IPS-NIHi7 (cell line): ENCODE results near the gene NSUN3.

Experiments
- DNase-seq: peaks from one replicate; pipeline ENCODE4 v3.0.0; 2012; ENCODE audit warnings: mixed read lengths; ENCODE audit errors: extremely low spot score

The NSUN3 gene

DNA sequence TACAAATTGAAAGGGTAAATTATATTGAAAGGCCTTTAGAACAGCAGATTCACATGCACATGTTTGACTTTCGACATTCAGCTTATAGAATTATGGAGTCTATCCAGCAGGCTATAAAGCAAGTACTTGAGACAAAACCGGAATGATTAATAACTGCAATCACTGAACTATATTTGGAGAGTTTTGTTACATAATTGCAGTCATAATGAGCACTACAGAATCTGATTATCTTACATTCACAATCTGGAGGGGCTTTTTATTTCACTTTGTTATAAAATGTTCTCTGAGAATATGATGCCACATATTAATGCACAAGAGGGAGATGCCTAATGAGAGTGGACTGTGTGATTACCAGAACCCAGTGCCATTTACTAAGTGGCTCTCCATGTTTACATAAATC lies 64.3 kb downstream of the NSUN3 start:
- DNase-seq, result no peak

DNA sequence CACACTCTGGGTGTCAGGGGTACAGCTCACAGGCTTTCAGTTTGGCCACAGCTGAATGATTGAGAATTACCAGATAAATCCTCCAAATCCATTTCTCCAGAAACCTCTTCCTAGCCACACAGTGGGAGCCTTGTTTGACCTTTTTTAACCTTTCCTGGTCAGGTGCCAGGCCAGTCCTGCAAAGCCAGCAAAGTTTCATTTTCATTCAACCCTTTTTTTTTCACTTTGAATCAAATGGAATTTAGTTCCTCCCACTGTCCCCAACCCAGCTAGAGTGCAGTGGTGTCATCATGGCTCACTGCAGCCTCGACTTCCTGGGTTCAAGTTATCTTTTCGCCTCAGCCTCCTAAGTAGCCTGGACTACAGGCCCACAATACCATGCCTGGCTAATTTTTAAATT lies 67.8 kb downstream of the NSUN3 start:
- no peak for DNase-seq

DNA sequence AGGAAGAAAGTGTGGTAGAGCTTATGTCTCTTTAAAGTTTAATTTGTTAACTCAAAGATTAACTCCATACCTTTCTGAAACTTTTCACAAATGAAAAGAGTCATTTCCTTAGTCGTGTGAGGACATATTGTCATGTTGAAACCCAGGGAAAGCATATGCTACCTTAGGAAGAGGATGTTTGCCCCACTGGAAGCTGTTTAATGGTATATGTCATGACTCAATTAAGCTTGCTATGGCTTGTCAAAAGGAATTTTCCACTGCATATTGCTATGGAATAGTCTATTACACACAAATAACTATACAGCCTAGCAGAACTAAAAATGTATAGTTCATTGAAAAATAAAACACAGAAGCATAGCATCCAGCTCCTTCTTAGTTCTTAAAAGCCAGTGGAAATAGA lies 69.9 kb downstream of the NSUN3 start:
- no peak for DNase-seq

DNA sequence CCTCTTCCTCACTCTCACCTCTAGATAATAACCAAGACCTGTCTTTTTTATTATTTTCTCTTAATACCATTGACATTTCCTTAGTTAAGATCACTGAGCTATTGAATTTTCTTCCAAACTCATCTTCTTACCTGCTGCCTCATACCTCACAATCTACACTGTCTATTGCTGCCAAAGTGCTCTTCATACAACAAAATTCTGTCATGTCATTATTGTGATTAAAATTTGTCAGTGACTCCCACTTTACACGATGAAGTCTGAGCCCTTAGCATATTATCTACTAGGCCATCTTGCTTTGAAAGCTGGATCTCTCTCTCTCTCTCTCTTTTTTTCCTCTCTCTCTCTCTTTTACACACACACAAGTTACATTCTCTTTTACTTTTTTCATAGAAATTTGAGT lies 73.3 kb downstream of the NSUN3 start:
- no peak for DNase-seq

DNA sequence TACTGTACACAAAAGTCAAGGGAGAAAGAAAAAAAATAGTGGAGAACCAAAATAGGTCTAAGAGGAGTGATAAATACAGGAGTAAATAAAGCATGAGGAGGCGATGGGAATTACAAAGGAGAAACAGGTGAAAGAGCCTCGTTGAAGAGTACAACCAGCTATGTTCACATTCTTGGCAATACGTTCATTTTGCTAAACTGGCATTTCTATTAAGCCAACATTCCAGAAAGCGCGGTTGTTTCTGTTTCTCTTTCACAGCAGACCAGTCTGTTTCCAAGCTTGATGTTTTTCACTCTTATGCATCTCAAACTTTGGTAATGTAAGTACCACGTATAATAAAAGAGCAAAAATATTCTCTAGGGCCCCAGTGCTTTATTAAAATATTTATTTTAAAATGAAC lies 74.5 kb downstream of the NSUN3 start:
- DNase-seq, result no peak

DNA sequence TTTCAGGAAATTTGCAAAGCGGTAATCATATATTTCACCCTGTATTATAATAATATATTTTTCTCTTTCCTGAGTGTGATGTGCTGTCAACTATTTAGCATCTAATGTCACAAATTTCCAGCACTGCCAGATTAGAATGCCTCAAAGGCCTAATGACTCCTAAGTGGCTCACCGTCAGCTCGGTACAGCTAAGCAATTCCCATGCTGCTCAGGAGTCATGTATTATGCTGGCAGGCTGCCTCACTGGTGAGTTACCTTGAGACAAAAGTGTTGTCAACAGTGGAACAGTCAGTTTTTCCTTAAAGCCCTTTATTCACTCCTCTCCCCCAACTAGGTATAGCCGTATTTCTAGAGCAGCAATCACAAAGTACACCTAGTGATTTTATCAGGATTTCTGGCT lies 83.6 kb downstream of the NSUN3 start:
- no peak for DNase-seq

DNA sequence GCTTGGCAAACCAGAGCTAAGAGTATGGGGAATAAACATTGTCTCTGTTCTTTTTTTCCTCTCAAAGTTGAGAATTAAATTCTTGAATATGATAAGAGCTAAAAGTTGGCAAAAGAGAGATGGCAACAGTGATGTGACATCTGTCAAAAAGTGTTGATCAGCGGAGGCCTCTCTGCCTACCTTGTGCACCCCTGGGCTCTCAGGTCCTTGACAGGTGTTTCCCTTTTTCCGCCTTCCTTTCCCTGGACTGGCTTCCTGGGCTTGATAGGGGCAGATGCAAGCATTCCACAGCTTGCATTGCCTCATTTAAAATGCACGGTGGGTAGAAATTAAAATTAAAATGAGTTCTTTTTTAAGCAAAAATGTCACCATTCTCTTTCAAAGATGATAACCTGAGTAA lies 84.2 kb downstream of the NSUN3 start:
- no peak for DNase-seq

DNA sequence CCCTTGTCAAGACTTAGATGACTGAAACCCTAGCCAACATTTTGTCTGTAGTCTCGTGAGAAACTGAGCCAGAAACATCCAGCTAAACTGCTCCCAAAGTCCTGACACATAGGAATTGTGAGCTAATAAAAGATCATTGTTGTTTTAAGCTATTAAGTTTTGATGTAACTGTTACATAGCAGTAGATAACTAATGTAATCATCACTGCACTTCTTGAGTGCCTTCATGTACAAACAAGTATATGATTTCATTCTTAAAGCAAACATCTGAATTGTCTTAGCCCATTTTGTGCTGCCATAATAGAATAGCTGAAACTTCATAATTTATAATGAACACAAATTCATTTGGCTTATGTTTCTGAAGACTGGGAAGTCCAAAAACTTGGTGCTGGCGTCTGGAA lies 87.3 kb downstream of the NSUN3 start:
- no peak for DNase-seq

DNA sequence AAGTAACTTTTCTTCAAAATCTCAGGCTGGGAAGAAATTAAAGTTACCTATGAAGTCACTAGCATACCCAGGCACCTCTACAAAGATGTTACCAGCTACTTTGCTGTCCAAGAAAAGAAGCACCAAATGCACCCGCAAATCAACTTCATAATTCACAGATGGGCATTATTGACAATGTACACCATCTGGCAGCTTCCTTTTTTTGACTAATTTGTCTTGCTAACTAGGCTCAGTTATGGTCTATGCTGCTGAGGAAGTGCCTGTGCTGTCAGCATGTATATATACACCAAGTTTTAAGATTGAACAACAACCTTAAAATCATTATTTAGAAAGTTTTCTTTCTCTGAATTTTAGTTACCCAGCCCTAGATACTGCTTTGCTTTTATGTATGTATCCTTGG lies 93.8 kb downstream of the NSUN3 start:
- DNase-seq, result no peak

DNA sequence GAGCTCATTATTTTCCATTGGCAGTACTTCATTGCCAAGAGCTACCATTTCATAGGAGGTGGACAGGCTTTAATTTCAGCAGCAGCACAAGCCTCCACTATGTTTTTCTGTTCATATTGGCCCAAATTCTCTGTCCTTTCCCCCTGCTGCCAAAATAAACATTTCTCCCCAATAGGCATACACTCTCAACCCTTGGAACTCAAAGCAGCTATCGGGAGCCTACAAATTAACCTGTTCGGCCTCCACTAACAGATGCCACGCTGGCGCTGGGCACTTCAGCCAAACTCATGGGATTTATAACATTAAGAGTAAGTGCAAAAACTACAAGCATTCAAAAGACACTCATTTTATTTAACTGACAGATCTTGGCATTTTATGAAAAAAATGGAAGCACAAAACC lies 95.7 kb downstream of the NSUN3 start:
- no peak for DNase-seq

DNA sequence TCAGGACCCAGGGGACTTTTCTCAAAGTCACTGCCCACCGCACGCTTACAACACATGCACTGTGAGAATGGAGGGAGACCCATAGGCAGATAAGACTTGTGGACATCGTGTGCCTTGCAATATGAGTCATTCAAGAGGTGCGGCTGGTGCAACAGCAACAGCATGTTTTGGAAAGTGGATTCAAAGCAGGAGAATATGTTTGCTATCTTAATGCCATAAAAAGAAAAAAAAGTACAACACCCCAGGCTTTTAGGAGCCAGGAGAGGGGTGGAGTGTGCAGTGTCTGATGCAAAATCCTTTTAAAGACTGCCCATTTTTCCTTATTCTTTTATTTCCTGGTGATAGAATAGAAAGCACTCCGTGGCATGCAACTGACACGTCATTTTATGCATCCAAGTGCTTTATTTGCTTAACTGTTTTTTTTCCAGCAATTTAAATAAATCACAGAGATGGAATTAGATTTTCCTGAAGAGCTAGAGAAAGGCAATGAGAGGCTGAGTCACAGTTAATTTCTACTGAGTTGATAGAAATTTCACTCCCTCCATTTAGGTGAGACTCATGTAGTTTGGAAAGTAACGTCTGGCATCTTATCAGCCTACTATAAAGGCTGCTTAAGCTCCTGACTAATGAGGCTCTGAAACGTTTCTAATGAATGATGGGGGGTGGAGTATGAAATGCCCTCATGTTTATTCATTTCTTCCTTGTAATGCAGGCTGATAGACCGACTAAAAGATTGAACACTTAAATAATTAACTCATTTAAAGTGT lies 96.4 kb downstream of the NSUN3 start:
- no peak for DNase-seq

DNA sequence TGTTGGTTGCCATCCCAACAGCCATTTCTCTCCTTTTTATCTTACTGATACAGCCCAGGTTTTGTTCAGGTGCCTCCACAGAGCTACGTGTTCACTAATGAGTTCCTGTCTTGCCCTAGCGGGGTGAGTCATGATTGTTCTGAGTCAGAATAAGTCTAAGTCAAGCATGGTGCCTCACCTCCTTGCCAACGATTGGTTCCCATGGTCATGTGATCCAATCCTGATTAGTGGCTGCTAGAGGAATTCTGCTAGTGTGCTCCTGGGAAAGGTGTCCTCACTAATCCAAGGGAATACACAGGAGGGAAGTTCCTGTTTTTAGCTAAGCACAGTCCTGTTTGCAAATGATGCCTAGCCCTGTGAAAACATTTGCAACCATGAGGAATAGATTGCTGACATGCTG lies 99.8 kb downstream of the NSUN3 start:
- no peak for DNase-seq

DNA sequence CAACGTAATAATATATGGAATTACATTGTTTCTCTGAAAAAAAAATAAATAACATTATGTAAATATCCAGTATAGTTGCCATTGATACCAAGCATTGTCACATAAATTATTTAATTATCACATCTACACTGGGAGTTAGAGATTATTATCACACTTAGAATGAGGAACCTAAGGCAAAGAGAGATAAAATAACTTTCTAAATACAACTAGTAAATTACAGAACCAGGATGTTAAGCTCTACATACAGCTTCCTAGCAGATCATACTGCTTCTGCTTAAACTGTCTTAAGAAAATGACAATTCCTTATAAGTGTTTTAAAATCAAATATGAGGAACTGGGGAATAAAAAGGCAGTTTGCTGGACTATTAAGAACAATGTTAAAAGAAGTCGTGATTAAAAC lies 104.5 kb downstream of the NSUN3 start:
- no peak for DNase-seq

DNA sequence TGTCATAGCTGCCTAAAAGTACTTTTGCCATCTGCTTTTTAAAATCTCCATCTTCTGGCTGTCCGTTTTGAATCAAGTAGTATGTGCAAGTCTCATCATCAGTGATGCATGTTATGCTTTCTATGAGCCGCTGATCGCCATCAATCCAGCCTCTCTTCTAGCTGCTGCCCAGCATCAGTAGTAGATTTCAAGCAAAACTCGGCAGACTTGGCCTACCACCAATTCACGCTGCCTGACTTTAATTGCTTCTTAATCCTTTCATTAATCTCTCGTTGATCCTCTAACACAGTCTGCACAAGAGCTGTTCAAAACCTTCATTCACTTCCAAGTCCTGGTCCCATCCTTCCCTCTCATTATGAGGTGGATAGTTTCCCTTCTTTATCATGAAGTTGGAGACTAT lies 104.9 kb downstream of the NSUN3 start:
- no peak for DNase-seq

DNA sequence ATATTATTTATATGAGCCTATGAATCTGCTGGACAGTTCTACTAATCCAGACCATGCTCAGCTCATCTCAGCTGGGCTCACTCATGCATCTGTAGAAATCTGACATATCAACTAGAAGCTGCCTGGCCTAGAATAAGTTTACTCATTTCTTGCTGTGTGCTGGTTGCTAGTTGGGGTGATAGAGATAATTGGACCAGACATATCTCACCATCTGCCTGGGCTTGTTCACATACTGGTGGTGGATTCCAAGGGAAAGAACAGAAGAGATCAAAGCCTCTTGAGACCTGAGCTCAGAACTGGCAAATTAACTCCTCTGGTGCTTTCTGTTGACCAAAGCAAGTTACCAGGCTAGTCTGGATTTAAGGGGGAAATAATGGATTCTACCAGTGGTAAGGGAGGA lies 109.1 kb downstream of the NSUN3 start:
- no peak for DNase-seq

DNA sequence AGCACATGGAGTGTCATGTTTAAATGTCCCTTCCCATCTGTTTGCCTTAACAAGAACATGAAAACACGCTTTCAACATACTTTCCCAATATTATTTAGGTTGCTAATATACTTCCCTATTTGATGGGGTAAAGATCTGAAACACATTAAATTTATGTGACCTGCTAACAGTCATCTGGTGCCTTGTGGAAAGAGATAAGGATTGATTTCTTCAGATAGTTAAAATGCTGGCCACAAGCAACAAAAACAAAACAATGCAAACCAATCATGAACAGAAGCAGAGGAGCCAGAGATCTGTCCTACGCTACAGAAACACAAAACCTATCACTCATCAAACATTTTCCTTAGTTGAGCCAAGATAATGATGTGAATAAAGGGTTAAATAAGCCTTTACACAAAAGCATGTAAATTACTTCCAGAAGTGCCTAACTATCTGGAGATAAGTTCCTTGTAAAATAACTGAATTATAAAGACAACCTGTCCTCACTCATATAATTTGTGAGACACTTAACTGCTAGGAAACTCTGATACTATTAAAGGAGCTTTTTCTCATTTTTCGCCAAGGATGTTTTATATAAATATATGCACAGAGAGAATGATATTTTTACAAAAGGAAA lies 109.9 kb downstream of the NSUN3 start:
- no peak for DNase-seq

DNA sequence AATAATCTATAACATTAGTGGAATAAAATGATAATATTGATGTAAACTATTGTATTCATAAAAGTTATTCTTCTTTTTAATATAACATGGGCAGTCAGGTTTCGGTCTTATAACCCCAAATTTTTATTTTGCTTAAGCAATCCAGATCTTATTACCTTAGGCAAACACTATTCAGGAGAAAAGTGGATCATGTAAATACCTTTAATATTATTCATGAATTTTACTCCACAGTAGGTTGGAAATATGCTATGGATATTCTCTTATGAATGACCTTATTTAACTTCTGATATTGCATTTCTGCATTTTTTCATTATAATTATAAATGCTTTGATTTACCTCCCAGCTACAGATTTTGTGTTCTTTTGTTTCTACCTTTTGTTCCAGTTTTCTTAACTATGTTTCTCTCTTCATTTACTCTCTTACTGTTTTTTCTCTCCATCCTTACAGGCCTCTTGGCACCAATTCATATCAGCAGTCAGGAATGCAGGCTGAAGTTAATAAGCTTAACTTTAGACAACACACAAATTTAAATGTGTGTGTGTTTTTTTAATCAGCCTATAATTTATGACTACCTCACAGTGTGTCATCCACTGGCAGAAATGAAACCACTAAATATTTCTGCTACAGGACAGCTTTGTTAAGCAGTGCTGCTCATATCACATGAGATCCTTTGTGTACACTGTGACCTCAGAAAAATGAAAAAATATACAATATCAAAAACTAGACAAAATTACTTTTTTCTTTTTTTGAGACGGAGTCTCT lies 111.0 kb downstream of the NSUN3 start:
- no peak for DNase-seq

DNA sequence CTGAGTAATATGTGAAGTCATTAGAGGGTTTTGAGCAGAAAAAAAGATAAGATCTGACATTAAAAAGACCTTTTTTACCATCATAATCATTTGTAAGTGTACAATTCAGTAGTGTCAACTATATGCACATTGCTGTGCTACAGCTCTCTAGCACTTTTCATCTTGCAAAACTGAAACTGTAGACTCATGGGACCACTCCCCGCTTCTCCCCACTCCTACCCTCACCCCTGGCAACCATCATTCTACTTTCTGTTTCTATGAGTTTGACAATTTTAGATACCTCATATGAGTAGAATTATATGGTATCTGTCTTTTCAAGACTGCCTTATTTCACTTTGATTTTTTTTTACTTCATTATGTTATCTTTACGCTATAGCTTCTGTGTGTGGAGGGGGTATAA lies 112.8 kb downstream of the NSUN3 start:
- DNase-seq, result no peak

DNA sequence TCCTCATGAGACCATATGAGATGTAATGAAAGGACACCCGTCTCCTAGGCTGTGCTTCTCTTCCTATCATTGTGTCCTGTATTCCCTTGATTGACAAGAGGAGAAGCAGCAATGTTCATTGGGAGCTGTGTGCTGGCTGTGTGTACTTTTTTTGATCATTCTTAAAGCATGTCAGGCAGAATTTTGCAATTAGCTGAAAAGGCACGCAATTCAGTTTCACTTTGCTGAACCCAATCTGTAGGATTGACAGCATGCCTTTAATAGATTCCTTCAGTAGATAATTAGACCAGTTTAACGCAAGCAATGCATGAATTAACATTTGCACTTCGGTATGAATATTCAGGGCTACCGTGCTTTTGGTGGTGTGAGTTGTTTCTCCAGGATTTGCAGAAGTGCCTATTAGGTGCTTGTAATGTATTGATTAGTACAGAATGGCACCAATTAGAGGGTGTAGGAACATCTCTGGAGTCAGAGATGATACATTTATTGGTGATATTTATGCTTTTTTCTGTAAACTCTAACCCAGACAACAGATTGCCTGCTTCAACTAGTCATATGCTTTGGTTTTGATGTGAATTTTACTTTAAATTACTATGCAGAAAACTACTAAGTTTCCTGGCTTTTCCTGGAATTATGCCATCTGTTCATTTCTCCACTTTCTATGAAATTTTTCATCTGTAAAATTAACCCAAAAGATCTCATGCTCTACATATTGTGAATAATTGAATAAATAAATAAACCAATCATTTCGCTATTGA lies 114.3 kb downstream of the NSUN3 start:
- DNase-seq, result no peak
